ENCODE measurements around the gene ASPSCR1. TPM values are rescaled to one million over a fixed set of nuclear protein-coding genes. Genes with fewer than 3 reads are reported as not detected.

The ASPSCR1 gene
- total and polyA plus RNA-seq, 10 of the 15 experiments (the other 5 are each of a cell fraction or from before 2014, with no cell fraction given), result 1.5 to 48.4 (median 25.4) TPM

GRCh38 chr17:82065638-82066303 lies 88.3 kb downstream of the ASPSCR1 start, which contains the start of gene DUS1L (continued):
- TF ChIP-seq E4F1 (IDR thresholded peaks at IDR 0.05; ENCODE audit: borderline replicate concordance, partially characterized antibody), result peak; percentile 26
- TF ChIP-seq HDAC2 (IDR thresholded peaks at IDR 0.05), result no peak
- 0 out of 2 replicates have a peak, but pooled peaks have one; percentile 29 for TF ChIP-seq HSF1 (IDR thresholded peaks at IDR 0.05; ENCODE audit: low read depth, low read length)
- 0 out of 2 replicates have a peak, but pooled peaks have one; percentile 39 for TF ChIP-seq PRDM15 (CRISPR knock-in tag; IDR thresholded peaks at IDR 0.05)
- peak; percentile 15; the same call in 1 of the 2 replicates for TF ChIP-seq CHD2 (IDR thresholded peaks at IDR 0.05; ENCODE audit: borderline replicate concordance, low read depth, low read length)
- TF ChIP-seq SPI1 (IDR thresholded peaks at IDR 0.05; ENCODE audit: borderline replicate concordance, insufficient read depth, low read depth, low read length), result no peak
- TF ChIP-seq ZSCAN29 (IDR thresholded peaks at IDR 0.05), result peak; percentile 78; the same call in 1 of the 2 replicates
- peak; percentile 88 for TF ChIP-seq SMARCA5 (IDR thresholded peaks at IDR 0.05)
- no peak for TF ChIP-seq STAT1 (conservative IDR thresholded peaks at IDR 0.05)
- no peak for TF ChIP-seq RELB (IDR thresholded peaks at IDR 0.05; ENCODE audit: low read depth)
- TF ChIP-seq IKZF1 (conservative IDR thresholded peaks at IDR 0.05), result peak; percentile 94
- no peak for TF ChIP-seq JUND (IDR thresholded peaks at IDR 0.05; ENCODE audit: low read depth, low read length)
- TF ChIP-seq SMAD5 (IDR thresholded peaks at IDR 0.05; ENCODE audit: low read depth), result no peak
- no peak for TF ChIP-seq POLR2AphosphoS5 (IDR thresholded peaks at IDR 0.05; ENCODE audit: low read length)
- TF ChIP-seq FOXK2 (IDR thresholded peaks at IDR 0.05), result no peak
- TF ChIP-seq REST (IDR thresholded peaks at IDR 0.05; ENCODE audit: low read depth, low read length), result no peak
